SK-N-SH treated with all-trans-retinoic acid at 6 μM for 48 hours (cell line): ENCODE data around the gene RNU7-1.

Experiments
- ATAC-seq: fragments of 200-7000 bp; cut with Tn5 transposase; 3 replicates; pipeline ENCODE4 v1.9.1; 2020; ENCODE audit warnings: mild to moderate bottlenecking, moderate library complexity
- ARNTL ChIP-seq: fragments of 450-650 bp; formaldehyde crosslinking; IDR thresholded peaks from 2 replicates; pipeline ENCODE4 v1.5.0; 2020; ENCODE audit warnings: low read depth, mild to moderate bottlenecking, moderate library complexity, borderline replicate concordance
- BACH2 ChIP-seq: fragments of 250-450 bp; sonication (Bioruptor Pico); IDR thresholded peaks from 2 replicates; pipeline ENCODE4 v1.9.0; 2021; ENCODE audit warnings: mild to moderate bottlenecking, borderline replicate concordance
- CSRNP3 ChIP-seq: fragments of 250-450 bp; sonication (Bioruptor Pico); IDR thresholded peaks from 2 replicates; pipeline ENCODE4 v1.5.1; 2021; ENCODE audit warnings: mild to moderate bottlenecking, moderate library complexity
- ESRRG ChIP-seq: fragments of 250-450 bp; sonication (Bioruptor Pico); IDR thresholded peaks from 2 replicates; pipeline ENCODE4 v1.6.1; 2021; ENCODE audit warnings: mild to moderate bottlenecking
- GLIS3 ChIP-seq: fragments of 250-450 bp; sonication (Bioruptor Pico); IDR thresholded peaks from 2 replicates; pipeline ENCODE4 v1.5.0; 2020; ENCODE audit warnings: mild to moderate bottlenecking, moderate library complexity
- ISL1 ChIP-seq: fragments of 250-450 bp; sonication (Bioruptor Pico); IDR thresholded peaks from 2 replicates; pipeline ENCODE4 v2.1.2; 2022; ENCODE audit warnings: mild to moderate bottlenecking, moderate library complexity
- POU6F1 ChIP-seq: fragments of 250-450 bp; sonication (Bioruptor Pico); IDR thresholded peaks from 2 replicates; pipeline ENCODE4 v1.8.0; 2021; ENCODE audit warnings: low read depth, mild to moderate bottlenecking, moderate library complexity, borderline replicate concordance
- PPARA ChIP-seq: fragments of 250-450 bp; sonication (Bioruptor Pico); IDR thresholded peaks from 2 replicates; pipeline ENCODE4 v1.5.0; 2020; ENCODE audit warnings: mild to moderate bottlenecking, borderline replicate concordance
- RARB ChIP-seq: fragments of 250-450 bp; sonication (Bioruptor Pico); IDR thresholded peaks from 2 replicates; pipeline ENCODE4 v1.8.0; 2021; ENCODE audit warnings: mild to moderate bottlenecking, moderate library complexity
- SNAI2 ChIP-seq: fragments of 250-450 bp; sonication (Bioruptor Pico); IDR thresholded peaks from 2 replicates; pipeline ENCODE4 v1.5.0; 2020; ENCODE audit warnings: mild to moderate bottlenecking, moderate library complexity
- TCF4 ChIP-seq: fragments of 250-450 bp; sonication (Bioruptor Pico); IDR thresholded peaks from 2 replicates; pipeline ENCODE4 v1.8.0; 2021; ENCODE audit warnings: mild to moderate bottlenecking, moderate library complexity, borderline replicate concordance
- TOX ChIP-seq: fragments of 250-450 bp; sonication (Bioruptor Pico); IDR thresholded peaks from 2 replicates; pipeline ENCODE4 v1.8.0; 2021; ENCODE audit warnings: mild to moderate bottlenecking, moderate library complexity, borderline replicate concordance
- ZC3H10 ChIP-seq: fragments of 250-450 bp; sonication (Bioruptor Pico); IDR thresholded peaks from 2 replicates; pipeline ENCODE4 v1.5.1; 2021; ENCODE audit warnings: mild to moderate bottlenecking, moderate library complexity
- ZFP3 ChIP-seq: fragments of 250-450 bp; sonication (Bioruptor Pico); IDR thresholded peaks from 2 replicates; pipeline ENCODE4 v1.5.0; 2020; ENCODE audit warnings: mild to moderate bottlenecking, moderate library complexity
- ZFP30 ChIP-seq: fragments of 450-650 bp; formaldehyde crosslinking; IDR thresholded peaks from 2 replicates; pipeline ENCODE4 v1.5.0; 2022; ENCODE audit warnings: mild to moderate bottlenecking, moderate library complexity
- ZNF565 ChIP-seq: fragments of 450-650 bp; formaldehyde crosslinking; conservative IDR thresholded peaks from 2 replicates; pipeline ENCODE4 v1.5.0; 2020; ENCODE audit warnings: low read depth, mild to moderate bottlenecking, moderate library complexity
- ZNF70 ChIP-seq: fragments of 450-650 bp; formaldehyde crosslinking; IDR thresholded peaks from 2 replicates; pipeline ENCODE4 v1.5.0; 2020; ENCODE audit warnings: mild to moderate bottlenecking, moderate library complexity
- ZNF8 ChIP-seq: fragments of 450-650 bp; formaldehyde crosslinking; IDR thresholded peaks from 2 replicates; pipeline ENCODE4 v1.5.0; 2020; ENCODE audit warnings: mild to moderate bottlenecking, moderate library complexity
- TF ChIP-seq, protein P1 (sequence below): fragments of 250-450 bp; sonication (Bioruptor Pico); IDR thresholded peaks from 2 replicates; pipeline ENCODE4 v1.5.1; 2020; ENCODE audit warnings: low read depth, mild to moderate bottlenecking, moderate library complexity
- TF ChIP-seq, protein P2 (sequence below): fragments of 250-450 bp; sonication (Bioruptor Pico); IDR thresholded peaks from 2 replicates; pipeline ENCODE4 v1.8.0; 2020; ENCODE audit warnings: mild to moderate bottlenecking, moderate library complexity, borderline replicate concordance

The RNU7-1 gene

GRCh38 chr12:6959058-6959804 is 15.6 kb downstream of the RNU7-1 start:
- TF ChIP-seq ISL1 (CRISPR knock-in tag): no peak
- no peak for TF ChIP-seq ZNF8
- no peak for TF ChIP-seq ZFP3 (CRISPR knock-in tag)
- TF ChIP-seq GLIS3 (CRISPR knock-in tag): no peak
- TF ChIP-seq, protein P1, sequence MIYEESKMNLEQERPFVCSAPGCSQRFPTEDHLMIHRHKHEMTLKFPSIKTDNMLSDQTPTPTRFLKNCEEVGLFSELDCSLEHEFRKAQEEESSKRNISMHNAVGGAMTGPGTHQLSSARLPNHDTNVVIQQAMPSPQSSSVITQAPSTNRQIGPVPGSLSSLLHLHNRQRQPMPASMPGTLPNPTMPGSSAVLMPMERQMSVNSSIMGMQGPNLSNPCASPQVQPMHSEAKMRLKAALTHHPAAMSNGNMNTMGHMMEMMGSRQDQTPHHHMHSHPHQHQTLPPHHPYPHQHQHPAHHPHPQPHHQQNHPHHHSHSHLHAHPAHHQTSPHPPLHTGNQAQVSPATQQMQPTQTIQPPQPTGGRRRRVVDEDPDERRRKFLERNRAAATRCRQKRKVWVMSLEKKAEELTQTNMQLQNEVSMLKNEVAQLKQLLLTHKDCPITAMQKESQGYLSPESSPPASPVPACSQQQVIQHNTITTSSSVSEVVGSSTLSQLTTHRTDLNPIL (CRISPR knock-in tag): no peak
- no peak for TF ChIP-seq ZC3H10 (CRISPR knock-in tag)
- TF ChIP-seq PPARA: no peak
- TF ChIP-seq TCF4 (CRISPR knock-in tag): no peak
- TF ChIP-seq, protein P2, sequence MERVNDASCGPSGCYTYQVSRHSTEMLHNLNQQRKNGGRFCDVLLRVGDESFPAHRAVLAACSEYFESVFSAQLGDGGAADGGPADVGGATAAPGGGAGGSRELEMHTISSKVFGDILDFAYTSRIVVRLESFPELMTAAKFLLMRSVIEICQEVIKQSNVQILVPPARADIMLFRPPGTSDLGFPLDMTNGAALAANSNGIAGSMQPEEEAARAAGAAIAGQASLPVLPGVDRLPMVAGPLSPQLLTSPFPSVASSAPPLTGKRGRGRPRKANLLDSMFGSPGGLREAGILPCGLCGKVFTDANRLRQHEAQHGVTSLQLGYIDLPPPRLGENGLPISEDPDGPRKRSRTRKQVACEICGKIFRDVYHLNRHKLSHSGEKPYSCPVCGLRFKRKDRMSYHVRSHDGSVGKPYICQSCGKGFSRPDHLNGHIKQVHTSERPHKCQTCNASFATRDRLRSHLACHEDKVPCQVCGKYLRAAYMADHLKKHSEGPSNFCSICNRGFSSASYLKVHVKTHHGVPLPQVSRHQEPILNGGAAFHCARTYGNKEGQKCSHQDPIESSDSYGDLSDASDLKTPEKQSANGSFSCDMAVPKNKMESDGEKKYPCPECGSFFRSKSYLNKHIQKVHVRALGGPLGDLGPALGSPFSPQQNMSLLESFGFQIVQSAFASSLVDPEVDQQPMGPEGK: no peak
- TF ChIP-seq CSRNP3 (CRISPR knock-in tag): no peak
- no peak for TF ChIP-seq ESRRG (CRISPR knock-in tag)
- TF ChIP-seq SNAI2 (CRISPR knock-in tag): no peak
- TF ChIP-seq TOX (CRISPR knock-in tag): no peak
- TF ChIP-seq ZNF70 (CRISPR knock-in tag): no peak
- no peak for TF ChIP-seq POU6F1 (CRISPR knock-in tag)
- no peak for TF ChIP-seq RARB (CRISPR knock-in tag)
- no peak for TF ChIP-seq ZNF565
- ATAC-seq: no peak

- TF ChIP-seq ZFP30: no peak
- TF ChIP-seq ZNF8: no peak
- no peak for TF ChIP-seq GLIS3 (CRISPR knock-in tag)
- no peak for TF ChIP-seq BACH2 (CRISPR knock-in tag)
- no peak for TF ChIP-seq RARB (CRISPR knock-in tag)
- TF ChIP-seq CSRNP3 (CRISPR knock-in tag): no peak
- no peak for TF ChIP-seq POU6F1 (CRISPR knock-in tag)
- no peak for TF ChIP-seq ISL1 (CRISPR knock-in tag)
- no peak for TF ChIP-seq TCF4 (CRISPR knock-in tag)
- no peak for TF ChIP-seq SNAI2 (CRISPR knock-in tag)
- no peak for TF ChIP-seq ARNTL (CRISPR knock-in tag)
- no peak for ATAC-seq
Measured at GRCh38 chr12:6959805-6960592, 16.4 kb downstream of the RNU7-1 start.
